IPS DF 4.7 (cell line): Measurements from ENCODE around the gene HOXA11.

Experiments
- DNase-seq: peaks from one replicate; pipeline ENCODE4 v3.0.0-alpha.2; 2013; ENCODE audit warnings: low spot score; ENCODE audit errors: extremely low read depth

HOXA11 gene

GRCh38 chr7:27169658-27170425 is 15.2 kb downstream of the HOXA11 start:
- no peak for DNase-seq

- no peak for DNase-seq
These were observed 16.6 kb downstream of the HOXA11 start for GRCh38 chr7:27168265-27168947.

- no peak for DNase-seq
These were observed 17.1 kb downstream of the HOXA11 start for GRCh38 chr7:27167916-27168264.

- no peak for DNase-seq
These were observed 18.2 kb downstream of the HOXA11 start for GRCh38 chr7:27166531-27167505.

GRCh38 chr7:27165996-27166530 is 19.0 kb downstream of the HOXA11 start:
- DNase-seq, result no peak

- no peak for DNase-seq
These were observed 19.7 kb downstream of the HOXA11 start, which contains the start of gene HOXA9 for GRCh38 chr7:27165089-27165995. TSS of gene HOXA9 (minus strand) at chr7:27165537. CDS start at chr7:27165457, 80 bp downstream.

- no peak for DNase-seq
These were observed 20.5 kb downstream of the HOXA11 start for GRCh38 chr7:27164367-27165088.

- no peak for DNase-seq
These were observed 21.0 kb downstream of the HOXA11 start for GRCh38 chr7:27164045-27164366.

- DNase-seq, result no peak
These were observed 21.6 kb downstream of the HOXA11 start for GRCh38 chr7:27163288-27164044.

- no peak for DNase-seq
These were observed 22.3 kb downstream of the HOXA11 start for GRCh38 chr7:27162561-27163287.

GRCh38 chr7:27161721-27162560 is 23.1 kb downstream of the HOXA11 start:
- DNase-seq, result no peak

- DNase-seq, result no peak
These were observed 23.8 kb downstream of the HOXA11 start for GRCh38 chr7:27161214-27161720.

GRCh38 chr7:27160546-27161213 is 24.4 kb downstream of the HOXA11 start:
- no peak for DNase-seq

GRCh38 chr7:27160145-27160545 is 24.9 kb downstream of the HOXA11 start:
- DNase-seq, result no peak

GRCh38 chr7:27159266-27160144 is 25.5 kb downstream of the HOXA11 start:
- DNase-seq, result no peak
